Measurements from ENCODE around the gene NTSR1. TPM values are rescaled to one million over a fixed set of nuclear protein-coding genes. Genes with fewer than 3 reads are reported as not detected.

NTSR1 gene
- total RNA-seq, 1 donor from 2014 or later: 0.23 TPM

DNA sequence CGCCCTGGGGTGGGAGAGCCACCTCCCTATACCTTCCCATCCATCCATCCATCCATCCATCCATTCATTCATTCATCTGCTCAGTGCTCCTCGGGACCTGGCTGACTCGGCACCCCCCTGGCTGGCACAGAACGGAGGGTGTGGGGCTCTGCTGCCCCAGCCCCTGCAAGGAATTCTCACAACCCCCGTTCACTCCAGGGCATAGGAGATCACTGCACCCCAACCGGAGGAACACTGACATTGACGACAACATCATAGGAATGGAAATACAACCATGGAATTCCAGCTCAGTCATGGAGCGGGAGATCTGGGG is 59.6 kb downstream of the NTSR1 start:
- DNase-seq (ENCODE audit: extremely low read depth, low read depth, low spot score): no peak

GRCh38 chr20:62768551-62769287 is 60.1 kb downstream of the NTSR1 start:
- no peak for DNase-seq (ENCODE audit: extremely low read depth, low read depth, low spot score)

GRCh38 chr20:62769346-62770071 is 60.9 kb downstream of the NTSR1 start:
- DNase-seq (ENCODE audit: extremely low read depth, low read depth, low spot score): no peak

GRCh38 chr20:62770111-62770910 is 61.7 kb downstream of the NTSR1 start:
- DNase-seq (ENCODE audit: extremely low read depth, low read depth, low spot score): no peak

GRCh38 chr20:62770916-62771315 is 62.3 kb downstream of the NTSR1 start:
- no peak for DNase-seq (ENCODE audit: extremely low read depth, low read depth, low spot score)

DNA sequence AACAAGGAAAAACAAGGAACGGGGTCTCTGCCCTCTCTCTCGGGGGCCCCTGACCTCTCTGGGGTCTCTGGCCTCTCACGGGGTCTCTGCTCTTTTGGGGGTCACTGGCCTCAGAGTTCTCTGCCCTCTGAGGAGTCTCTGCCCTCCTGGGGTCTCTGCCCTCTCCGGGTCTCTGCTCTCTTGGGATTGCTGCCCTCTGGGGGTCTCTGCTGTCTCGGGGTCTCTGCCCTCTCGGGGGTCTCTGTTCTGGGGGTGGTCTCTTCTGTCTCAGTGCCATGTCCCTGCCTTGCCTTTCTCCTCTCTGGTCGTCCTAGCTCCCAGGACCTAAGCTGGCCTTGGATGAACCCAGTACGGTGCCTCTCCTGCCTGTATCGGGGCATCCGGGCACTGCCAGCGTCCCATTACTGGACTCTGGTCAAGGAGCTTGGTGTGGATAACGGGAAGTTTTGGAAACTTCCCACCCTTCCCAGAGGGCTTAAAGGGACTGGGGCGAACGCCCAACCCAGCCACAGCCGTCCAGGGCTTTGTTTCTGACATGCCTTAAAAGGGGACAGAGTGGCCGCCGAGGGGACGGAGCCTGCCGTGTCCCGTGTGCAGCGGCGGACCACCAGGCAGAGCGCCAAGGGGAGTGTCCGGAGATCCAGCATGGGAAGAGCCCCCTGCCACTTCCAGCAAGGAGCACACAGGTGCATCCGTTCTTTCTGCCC is 62.9 kb downstream of the NTSR1 start:
- no peak for DNase-seq (ENCODE audit: extremely low read depth, low read depth, low spot score)

DNA sequence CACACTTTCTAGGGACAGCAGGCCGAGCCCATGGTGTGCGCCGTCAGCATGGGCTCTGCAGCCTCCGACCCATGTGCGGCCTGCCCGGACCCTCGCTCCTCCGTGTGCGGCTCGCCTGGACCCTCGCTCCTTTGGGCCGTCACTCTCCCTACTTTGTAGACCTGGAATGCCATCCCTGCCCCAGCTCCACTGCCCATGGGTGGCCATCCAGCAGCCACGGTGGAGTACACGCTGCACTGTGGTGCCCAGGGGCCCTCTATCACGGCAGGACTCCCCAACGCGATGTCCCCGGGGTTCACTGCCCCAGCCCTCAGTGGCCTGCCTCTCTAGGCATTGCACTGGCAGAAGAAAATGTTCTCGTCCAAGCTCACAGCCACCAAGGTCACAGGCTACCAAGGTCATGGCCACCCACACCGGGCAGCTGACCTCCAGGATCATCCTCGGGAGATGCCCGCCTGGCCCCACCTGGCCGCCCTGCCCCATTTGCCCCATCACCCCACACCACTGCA is 63.5 kb downstream of the NTSR1 start:
- DNase-seq (ENCODE audit: extremely low read depth, low read depth, low spot score): no peak

GRCh38 chr20:62772619-62772989 is 64.0 kb downstream of the NTSR1 start:
- no peak for DNase-seq (ENCODE audit: extremely low read depth, low read depth, low spot score)

DNA sequence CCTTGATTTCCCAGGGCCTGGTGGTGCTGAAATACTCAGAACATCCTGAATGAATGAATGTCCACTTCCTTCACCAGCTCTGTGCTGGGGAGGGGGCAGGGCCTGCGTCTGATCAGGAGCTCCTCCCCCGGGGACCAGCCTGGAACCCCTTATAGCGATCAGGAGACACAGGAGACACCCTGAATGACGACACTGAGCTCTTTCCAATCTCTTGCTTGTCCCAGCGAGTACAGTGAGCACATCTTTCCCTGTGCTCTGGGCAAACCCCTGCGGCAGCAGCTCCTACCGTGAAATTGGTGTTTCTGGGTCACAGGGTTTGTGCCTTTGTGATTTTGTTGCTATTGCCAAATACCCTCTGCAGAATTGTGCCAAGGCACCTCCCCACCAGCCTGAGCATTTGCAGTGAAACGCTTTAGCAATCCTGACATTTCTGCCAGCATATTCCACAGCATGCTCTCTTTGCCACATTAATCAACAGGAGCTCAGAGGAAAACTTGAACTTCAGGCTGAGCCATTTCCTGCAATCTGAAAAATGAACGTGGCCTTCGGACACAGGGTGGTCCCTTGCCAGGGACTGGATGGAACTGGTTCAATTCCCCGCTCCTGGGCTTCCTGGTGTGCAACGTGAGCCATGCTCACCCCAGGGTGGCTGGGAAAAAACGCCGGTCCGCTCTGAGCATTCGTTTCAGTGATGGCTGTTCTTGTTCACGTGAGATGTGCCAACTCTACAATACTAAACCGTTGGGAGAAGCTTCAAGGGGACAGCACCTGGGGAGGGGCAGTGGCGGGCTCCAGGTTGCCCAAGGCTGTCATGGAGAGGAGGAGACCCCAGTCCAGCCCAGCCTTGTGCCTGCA is 64.6 kb downstream of the NTSR1 start:
- DNase-seq (ENCODE audit: extremely low read depth, low read depth, low spot score): no peak

DNA sequence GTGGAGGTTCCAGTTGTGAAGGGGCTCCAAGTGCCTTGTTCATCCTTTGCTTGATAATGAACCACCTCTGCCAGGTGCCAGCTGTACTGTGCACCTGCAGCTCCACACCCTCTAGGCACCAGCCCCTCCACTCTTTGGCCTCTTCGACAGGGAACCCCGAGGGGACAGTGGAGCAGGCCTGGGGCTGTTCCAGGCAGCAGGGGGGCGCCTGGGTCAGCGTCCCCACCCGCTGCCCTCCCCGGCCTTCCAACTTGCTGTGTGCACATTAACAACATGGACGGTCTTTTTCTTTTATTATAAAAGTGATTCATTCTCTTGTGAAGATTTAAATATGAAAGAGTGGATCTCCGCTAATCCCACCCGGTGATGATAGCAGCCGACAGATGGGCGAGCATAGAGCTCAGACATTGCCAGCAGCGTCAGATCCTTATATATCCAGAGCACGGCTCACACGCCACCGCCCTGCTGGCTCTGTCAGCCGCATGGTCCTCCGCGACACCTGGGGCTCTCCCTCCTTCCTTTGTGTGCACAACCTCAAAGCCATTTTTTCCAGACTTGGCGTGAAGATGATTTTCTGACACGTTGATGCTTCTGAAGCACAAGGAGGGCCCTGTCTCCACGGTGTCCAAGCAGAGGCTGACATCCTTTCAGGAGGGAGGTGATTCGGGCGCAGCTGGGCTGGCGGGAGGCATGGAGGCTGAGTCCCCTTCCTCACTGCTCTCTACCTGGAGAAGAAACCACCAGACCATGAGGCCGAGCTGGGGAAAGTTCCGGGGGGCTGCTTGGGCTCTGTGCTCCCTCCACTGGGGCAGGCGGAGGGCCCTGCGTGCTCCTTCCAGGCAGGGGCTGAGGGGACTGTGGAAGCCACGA is 65.4 kb downstream of the NTSR1 start:
- DNase-seq (ENCODE audit: extremely low read depth, low read depth, low spot score): no peak

GRCh38 chr20:62774762-62775161 is 66.1 kb downstream of the NTSR1 start:
- no peak for DNase-seq (ENCODE audit: extremely low read depth, low read depth, low spot score)

DNA sequence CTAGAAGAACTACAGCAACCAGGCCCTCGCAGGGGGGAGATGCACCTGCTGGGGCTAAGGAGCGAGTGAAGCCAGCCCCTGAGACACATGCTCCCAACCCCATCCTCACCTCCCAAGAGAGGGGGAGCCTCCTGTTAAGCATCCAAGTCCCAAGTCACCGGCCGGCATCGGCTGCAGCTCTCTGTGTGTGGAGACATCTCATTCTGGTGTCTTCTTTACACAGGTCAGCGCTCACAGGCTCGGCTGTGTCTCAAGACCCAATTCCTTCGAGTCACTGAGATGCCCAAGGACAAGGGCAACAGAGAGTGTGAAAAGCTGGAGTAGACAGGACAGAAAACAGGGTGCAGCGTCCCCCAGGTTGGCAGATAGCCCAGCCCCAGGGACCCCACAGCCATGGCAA is 66.6 kb downstream of the NTSR1 start:
- DNase-seq (ENCODE audit: extremely low read depth, low read depth, low spot score): no peak

DNA sequence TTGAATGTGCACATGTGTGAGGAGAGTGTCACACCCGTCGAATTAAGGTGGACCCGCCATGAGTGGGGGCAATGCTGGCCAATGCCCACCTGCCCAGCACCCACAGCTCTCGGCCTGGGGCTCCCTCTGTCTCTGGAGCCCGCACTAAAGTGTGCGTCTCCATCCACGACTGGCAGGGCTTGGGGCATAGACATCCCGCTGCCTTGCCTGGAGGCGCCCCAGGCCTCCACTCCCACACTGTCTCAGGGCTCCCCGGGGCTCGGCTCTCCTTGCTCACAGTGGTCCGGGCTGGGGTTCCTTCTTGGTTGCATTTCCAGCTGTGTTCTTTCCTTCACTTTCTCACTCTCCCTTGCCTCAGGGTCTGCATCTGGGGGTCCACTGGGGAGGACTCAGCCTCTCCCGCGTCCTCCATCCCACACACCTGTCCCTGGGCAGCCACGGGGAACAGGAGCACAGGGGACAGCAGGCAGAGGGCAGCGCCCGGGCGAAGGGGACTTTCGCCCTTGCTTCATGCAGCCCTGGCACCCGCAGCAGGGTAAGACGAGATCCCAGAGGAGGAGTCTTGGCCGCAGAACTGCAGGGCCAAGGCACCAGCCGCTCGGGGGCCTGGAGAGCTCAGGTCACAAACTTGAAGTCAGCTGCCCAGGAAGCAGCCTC is 67.5 kb downstream of the NTSR1 start:
- DNase-seq (ENCODE audit: extremely low read depth, low read depth, low spot score): no peak

GRCh38 chr20:62776692-62777527 is 68.3 kb downstream of the NTSR1 start:
- no peak for DNase-seq (ENCODE audit: extremely low read depth, low read depth, low spot score)

- DNase-seq (ENCODE audit: extremely low read depth, low read depth, low spot score): no peak
Measured at GRCh38 chr20:62777528-62777830, 68.8 kb downstream of the NTSR1 start.

GRCh38 chr20:62778058-62778457 is 69.4 kb downstream of the NTSR1 start:
- no peak for DNase-seq (ENCODE audit: extremely low read depth, low read depth, low spot score)

DNA sequence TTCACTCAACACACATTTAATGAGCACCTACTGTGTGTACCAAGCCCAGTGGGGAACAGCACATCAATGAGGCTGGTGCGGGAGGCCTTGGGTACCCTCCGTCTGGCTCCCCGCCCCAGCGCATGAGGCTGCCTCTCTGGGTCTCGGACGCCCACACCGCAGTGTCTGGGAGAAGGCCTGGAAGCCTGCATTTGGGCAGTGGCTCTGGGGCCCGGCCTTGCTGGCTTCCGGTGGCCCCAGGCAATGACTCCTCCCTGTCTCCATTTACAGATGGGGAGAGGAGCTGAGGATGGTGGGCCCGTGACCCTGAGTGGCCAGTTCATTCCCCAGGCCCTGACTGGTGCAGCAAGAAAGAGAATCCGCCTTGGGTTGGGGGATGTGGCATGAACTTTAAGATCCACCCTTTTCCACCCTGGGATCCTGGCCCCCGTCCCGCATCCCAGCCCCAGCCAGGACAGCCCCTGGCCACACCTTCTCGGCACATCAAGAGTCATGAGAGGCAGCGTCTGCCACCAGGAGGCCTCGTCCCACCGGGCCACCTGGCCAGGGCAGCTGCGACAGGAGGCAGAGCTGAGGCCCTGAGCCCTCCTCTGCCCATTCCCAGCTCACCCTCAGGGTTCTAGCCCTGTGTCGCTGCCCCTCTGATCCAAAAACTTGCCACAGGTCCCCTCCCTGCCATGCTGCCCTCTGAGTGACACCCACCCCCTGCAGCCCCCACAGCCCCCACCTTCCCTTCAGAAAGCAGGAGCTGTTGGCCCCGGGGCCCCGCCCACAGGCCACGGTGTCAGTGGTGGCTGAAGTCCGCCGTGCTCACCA is 70.2 kb downstream of the NTSR1 start:
- DNase-seq (ENCODE audit: extremely low read depth, low read depth, low spot score): no peak
